Transverse colon (tissue), 4 donors: ENCODE results near the gene HOXB9. TPM values are rescaled to one million over a fixed set of nuclear protein-coding genes. Genes with fewer than 3 reads are reported as not detected.

Experiments
- DNase-seq: peaks from one replicate; pipeline ENCODE4 v3.0.0-alpha.2; 2019
- H3K27ac ChIP-seq, 4 donors: fragments of 200-600 bp; sonication (generic); 2 replicates each; pipeline ENCODE4 v1.5.1; 2016 to 2018; ENCODE audit warnings: inconsistent platforms in 4 of 4
- H3K27me3 ChIP-seq: fragments of 200-600 bp; sonication (generic); 2 replicates; pipeline ENCODE4 v1.5.1; 2017; ENCODE audit warnings: inconsistent platforms
- H3K36me3 ChIP-seq, 4 donors: fragments of 200-600 bp; sonication (generic); 2 replicates each; pipeline ENCODE4 v1.5.1; 2017 to 2019; ENCODE audit warnings: inconsistent platforms in 4 of 4
- H3K4me1 ChIP-seq, 4 donors: fragments of 200-600 bp; sonication (generic); 2 replicates each; pipeline ENCODE4 v1.5.1; 2017 to 2020; ENCODE audit warnings: inconsistent platforms in 4 of 4
- H3K4me3 ChIP-seq, 4 donors: fragments of 200-600 bp; sonication (generic); 1 replicate in 1 of 4; 2 replicates in 3 of 4; pipeline versions ENCODE4 v1.5.1 to v1.6.1; 2017 to 2019; ENCODE audit warnings: inconsistent platforms in 4 of 4
- H3K9me3 ChIP-seq, 2 donors: fragments of 200-600 bp; sonication (generic); 2 replicates each; pipeline ENCODE4 v1.5.1; 2017 to 2019; ENCODE audit warnings: inconsistent platforms in 2 of 2
- CTCF ChIP-seq, 5 experiments: fragments of 200-600 bp in 3 of 5; fragments of 450-650 bp in 2 of 5; sonication (generic) in 3 of 5; IDR thresholded peaks; 1 replicate in 2 of 5; 2 replicates in 3 of 5; pipeline ENCODE4 v1.5.1; 2016 to 2017; ENCODE audit warnings: antibody characterized with exemption in 5 of 5, inconsistent platforms in 3 of 5, mild to moderate bottlenecking in 2 of 5, moderate library complexity in 1 of 5
- EP300 ChIP-seq: sonication (generic); formaldehyde crosslinking; IDR thresholded peaks from one replicate; pipeline ENCODE4 v1.6.1; 2017; ENCODE audit warnings: antibody characterized with exemption, low read depth
- POLR2A ChIP-seq: fragments of 450-650 bp; IDR thresholded peaks from one replicate; pipeline ENCODE4 v1.6.1; 2016; ENCODE audit warnings: antibody characterized with exemption, mild to moderate bottlenecking, moderate library complexity
- POLR2AphosphoS5 ChIP-seq, 3 donors: sonication (generic); formaldehyde crosslinking; IDR thresholded peaks; one replicate each; pipeline ENCODE4 v1.6.1; 2016; ENCODE audit warnings: antibody characterized with exemption in 3 of 3
- WGBS, 2 donors: methylation state at CpG; one replicate each; pipeline ENCODE4 v1.1.5; 2018; ENCODE audit warnings: low coverage in 1 of 2; 5-methylcytosine and 5-hydroxymethylcytosine counted together
- in situ Hi-C, 4 donors: fragments of 200-750 bp; cut with MboI; loops; one replicate each; pipeline versions ENCODE4 v1.15.0 to v1.15.1; 2017; ENCODE audit warnings: low sequenced_read_pairs in 3 of 4, low pct_ligation_motif_present in 1 of 4, low pct_unique_long_range_greater_than_20kb in 1 of 4
- intact Hi-C: fragments of 100-400 bp; cut with DNase I; formaldehyde crosslinking; loops from one replicate; pipeline ENCODE4 v1.15.1; 2023; ENCODE audit warnings: low total_unique reads
- total RNA-seq, 4 donors: library from RNA; depleted of rRNA; stranded (reverse); fragments of >200 nt; gene quantifications; one replicate each; pipeline ENCODE4 v1.1.0, GENCODE V29; 2016

HOXB9 gene
- total RNA-seq, 4 donors from 2014 or later, result 19.8 to 54.3 (median 29.4) TPM

GRCh38 chr17:48593126-48593829 is 32.9 kb downstream of the HOXB9 start, which contains the start of gene HOXB5:
HOXB5 (minus strand) TSS chr17:48593779; CDS start chr17:48593682, 97 bp downstream.
- in situ Hi-C loops, result loop anchor here in 2 of 4 donors (5.0 to 10.0 kb wide), 3 partner anchors 98 to 248 kb away; no protein-coding TSS in a partner anchor
- Histone ChIP-seq H3K9me3 (no peaks in the 10 kb centered on the region), H3K36me3 (peaks cover 0 to 5% (median 0%) of the 10 kb centered on the region in 4 donors), H3K27ac (peak within 1 kb of the TSS; percentile 89 to 95 (median 92)), H3K4me1 (peaks cover 4 to 80% (median 32%) of the 10 kb centered on the region in 4 donors), H3K4me3 (peak within 1 kb of the TSS; percentile 31 to 64 (median 39)), H3K27me3 (peaks cover 5% of the 10 kb centered on the region)
- 45% methylated on average over 40 of the region's 50 CpGs; no CpG with 5 or more reads in 1 of the 2 donors for WGBS, 2 donors
- intact Hi-C loops, result no loop called here
- no peak for TF ChIP-seq POLR2AphosphoS5 (IDR thresholded peaks at IDR 0.05)
- no peak for TF ChIP-seq POLR2A
- no peak for TF ChIP-seq CTCF (IDR thresholded peaks at IDR 0.05)
- no peak for TF ChIP-seq EP300
- DNase-seq, result no peak

- Histone ChIP-seq H3K36me3 (peaks cover 0 to 5% (median 0%) of the 10 kb centered on the region in 4 donors), H3K27me3 (peaks cover 5% of the 10 kb centered on the region), H3K4me3 (peak overlapping the region; percentile 31 to 64 (median 39)), H3K9me3 (no peaks in the 10 kb centered on the region), H3K27ac (peak overlapping the region; percentile 89 to 95 (median 92)), H3K4me1 (peaks cover 4 to 83% (median 30%) of the 10 kb centered on the region in 4 donors)
- TF ChIP-seq POLR2AphosphoS5 (IDR thresholded peaks at IDR 0.05), result no peak
- TF ChIP-seq CTCF (IDR thresholded peaks at IDR 0.05), result no peak
- TF ChIP-seq EP300, result no peak
- no peak for TF ChIP-seq POLR2A
- in situ Hi-C loops, result loop anchor here in 2 of 4 donors (5.0 to 10.0 kb wide), 3 partner anchors 98 to 248 kb away; no protein-coding TSS in a partner anchor
- WGBS, 2 donors, result 24 to 54% methylated on average over 14 of the region's 14 CpGs
- intact Hi-C loops, result no loop called here
- no peak for DNase-seq
Observed at GRCh38 chr17:48592577-48592976, 33.6 kb downstream of the HOXB9 start.

GRCh38 chr17:48592057-48592514 is 34.1 kb downstream of the HOXB9 start:
- Histone ChIP-seq H3K9me3 (no peaks in the 10 kb centered on the region), H3K27me3 (peaks cover 5% of the 10 kb centered on the region), H3K4me3 (peak overlapping the region; percentile 31 to 64 (median 39)), H3K36me3 (peaks cover 0 to 5% (median 0%) of the 10 kb centered on the region in 4 donors), H3K27ac (peak overlapping the region; percentile 89 to 95 (median 92)), H3K4me1 (peaks cover 0 to 83% (median 30%) of the 10 kb centered on the region in 4 donors)
- intact Hi-C loops, result no loop called here
- DNase-seq, result no peak
- in situ Hi-C loops, result loop anchor here in 2 of 4 donors (5.0 to 10.0 kb wide), 3 partner anchors 97 to 247 kb away; no protein-coding TSS in a partner anchor
- WGBS, 2 donors, result 35 to 51% methylated on average over 9 to 33 of the region's 33 CpGs
- TF ChIP-seq EP300, result no peak
- no peak for TF ChIP-seq CTCF (IDR thresholded peaks at IDR 0.05)
- TF ChIP-seq POLR2A, result no peak
- TF ChIP-seq POLR2AphosphoS5 (IDR thresholded peaks at IDR 0.05), result no peak
